Subcutaneous adipose tissue (tissue), 4 donors: ENCODE results near the gene SERPINB6. TPM values are rescaled to one million over a fixed set of nuclear protein-coding genes. Genes with fewer than 3 reads are reported as not detected.

ENCODE experiments used
- total RNA-seq, 4 donors: library from RNA; depleted of rRNA; stranded (reverse); fragments of >200 nt; gene quantifications; one replicate each; pipeline ENCODE4 v1.1.0, GENCODE V29; 2016
- TF ChIP-seq, protein P1 (sequence below): fragments of 450-650 bp; IDR thresholded peaks from one replicate; pipeline ENCODE4 v1.5.1; 2016; ENCODE audit warnings: low read depth, mild to moderate bottlenecking, control low read depth, antibody characterized with exemption, moderate library complexity

The SERPINB6 gene
- total RNA-seq, 4 donors from 2014 or later, result 111 to 243 (median 166) TPM

- TF ChIP-seq, protein P1, sequence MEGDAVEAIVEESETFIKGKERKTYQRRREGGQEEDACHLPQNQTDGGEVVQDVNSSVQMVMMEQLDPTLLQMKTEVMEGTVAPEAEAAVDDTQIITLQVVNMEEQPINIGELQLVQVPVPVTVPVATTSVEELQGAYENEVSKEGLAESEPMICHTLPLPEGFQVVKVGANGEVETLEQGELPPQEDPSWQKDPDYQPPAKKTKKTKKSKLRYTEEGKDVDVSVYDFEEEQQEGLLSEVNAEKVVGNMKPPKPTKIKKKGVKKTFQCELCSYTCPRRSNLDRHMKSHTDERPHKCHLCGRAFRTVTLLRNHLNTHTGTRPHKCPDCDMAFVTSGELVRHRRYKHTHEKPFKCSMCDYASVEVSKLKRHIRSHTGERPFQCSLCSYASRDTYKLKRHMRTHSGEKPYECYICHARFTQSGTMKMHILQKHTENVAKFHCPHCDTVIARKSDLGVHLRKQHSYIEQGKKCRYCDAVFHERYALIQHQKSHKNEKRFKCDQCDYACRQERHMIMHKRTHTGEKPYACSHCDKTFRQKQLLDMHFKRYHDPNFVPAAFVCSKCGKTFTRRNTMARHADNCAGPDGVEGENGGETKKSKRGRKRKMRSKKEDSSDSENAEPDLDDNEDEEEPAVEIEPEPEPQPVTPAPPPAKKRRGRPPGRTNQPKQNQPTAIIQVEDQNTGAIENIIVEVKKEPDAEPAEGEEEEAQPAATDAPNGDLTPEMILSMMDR, result no peak
These were observed 14.3 kb downstream of the SERPINB6 start for GRCh38 chr6:2956930-2957685.

- TF ChIP-seq, protein P1, result no peak
These were observed 18.3 kb downstream of the SERPINB6 start for GRCh38 chr6:2953098-2953497.

- TF ChIP-seq, protein P1, result no peak
These were observed 18.7 kb downstream of the SERPINB6 start for GRCh38 chr6:2952557-2953095.

GRCh38 chr6:2951728-2952127 lies 19.6 kb downstream of the SERPINB6 start:
- TF ChIP-seq, protein P1, result no peak

DNA sequence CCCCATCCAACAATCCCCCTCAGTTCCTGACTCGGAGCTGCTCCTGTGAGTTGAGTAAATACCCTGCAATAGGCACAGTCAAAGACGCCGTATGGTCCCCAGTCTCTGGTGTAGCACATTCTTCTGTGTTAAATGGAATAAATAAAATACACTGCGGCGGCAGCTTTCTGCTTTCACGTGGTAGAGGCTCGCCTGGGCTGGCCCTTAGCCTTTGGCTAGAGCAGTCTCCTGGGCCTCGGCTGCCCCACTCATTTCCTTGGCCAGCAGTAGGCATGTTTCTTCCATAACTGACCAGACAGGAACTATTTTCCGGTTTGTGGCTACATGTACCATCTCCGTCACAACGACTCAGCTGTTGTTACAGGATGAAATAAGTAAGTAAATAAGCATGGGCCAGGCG lies 20.7 kb downstream of the SERPINB6 start:
- TF ChIP-seq, protein P1, result no peak

GRCh38 chr6:2949536-2950083 lies 21.8 kb downstream of the SERPINB6 start:
- TF ChIP-seq, protein P1, result no peak

- TF ChIP-seq, protein P1, result no peak
These were observed 22.2 kb downstream of the SERPINB6 start for GRCh38 chr6:2949121-2949520.
